IPS-18c (cell line): ENCODE measurements around the gene MRPL52.
A peak's percentile ranks its signal among the peaks of the same experiment; 100 is the strongest.
"Not testable (repeated sequence)": the region's sequence is repeated elsewhere in the genome, so short reads cannot be mapped to it uniquely, and the experiment has no call there.

Experiments used
- H3K4me3 ChIP-seq: 2 replicates; pipeline ENCODE4 v1.7.0; 2013; ENCODE audit warnings: low read depth, mild to moderate bottlenecking, low read length, moderate library complexity; ENCODE audit not compliant: insufficient read depth
- H3K9me3 ChIP-seq: one replicate; pipeline ENCODE4 v1.6.1; 2013; ENCODE audit warnings: mild to moderate bottlenecking, low read length, moderate library complexity; ENCODE audit not compliant: control insufficient read depth, insufficient read depth

Gene MRPL52

DNA sequence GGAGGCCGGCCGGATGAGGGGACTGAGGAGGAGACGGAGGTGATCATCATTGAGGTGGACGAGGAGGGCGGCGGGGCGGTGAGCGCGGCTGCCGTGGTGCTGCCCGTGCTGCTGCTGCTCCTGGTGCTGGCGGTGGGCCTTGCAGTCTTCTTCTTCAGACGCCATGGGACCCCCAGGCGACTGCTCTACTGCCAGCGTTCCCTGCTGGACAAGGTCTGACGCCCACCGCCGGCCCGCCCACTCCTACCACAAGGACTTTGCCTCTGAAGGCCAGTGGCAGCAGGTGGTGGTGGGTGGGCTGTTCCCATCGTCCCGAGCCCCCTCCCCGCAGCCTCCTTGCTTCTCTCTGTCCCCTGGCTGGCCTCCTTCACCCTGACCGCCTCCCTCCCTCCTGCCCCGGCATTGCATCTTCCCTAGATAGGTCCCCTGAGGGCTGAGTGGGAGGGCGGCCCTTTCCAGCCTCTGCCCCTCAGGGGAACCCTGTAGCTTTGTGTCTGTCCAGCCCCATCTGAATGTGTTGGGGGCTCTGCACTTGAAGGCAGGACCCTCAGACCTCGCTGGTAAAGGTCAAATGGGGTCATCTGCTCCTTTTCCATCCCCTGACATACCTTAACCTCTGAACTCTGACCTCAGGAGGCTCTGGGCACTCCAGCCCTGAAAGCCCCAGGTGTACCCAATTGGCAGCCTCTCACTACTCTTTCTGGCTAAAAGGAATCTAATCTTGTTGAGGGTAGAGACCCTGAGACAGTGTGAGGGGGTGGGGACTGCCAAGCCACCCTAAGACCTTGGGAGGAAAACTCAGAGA, 16.3 kb downstream of the MRPL52 start:
- no peak overlapping the region for H3K4me3 ChIP-seq
- H3K9me3 ChIP-seq: no peaks in the 10 kb centered on the region

DNA sequence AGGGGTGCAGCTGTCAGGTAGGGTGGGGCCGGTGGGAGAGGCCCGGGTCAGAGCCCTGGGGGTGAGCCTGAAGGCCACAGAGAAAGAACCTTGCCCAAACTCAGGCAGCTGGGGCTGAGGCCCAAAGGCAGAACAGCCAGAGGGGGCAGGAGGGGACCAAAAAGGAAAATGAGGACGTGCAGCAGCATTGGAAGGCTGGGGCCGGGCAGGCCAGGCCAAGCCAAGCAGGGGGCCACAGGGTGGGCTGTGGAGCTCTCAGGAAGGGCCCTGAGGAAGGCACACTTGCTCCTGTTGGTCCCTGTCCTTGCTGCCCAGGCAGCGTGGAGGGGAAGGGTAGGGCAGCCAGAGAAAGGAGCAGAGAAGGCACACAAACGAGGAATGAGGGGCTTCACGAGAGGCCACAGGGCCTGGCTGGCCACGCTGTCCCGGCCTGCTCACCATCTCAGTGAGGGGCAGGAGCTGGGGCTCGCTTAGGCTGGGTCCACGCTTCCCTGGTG, 17.2 kb downstream of the MRPL52 start:
- no peak overlapping the region for H3K4me3 ChIP-seq
- no peaks in the 10 kb centered on the region for H3K9me3 ChIP-seq

DNA sequence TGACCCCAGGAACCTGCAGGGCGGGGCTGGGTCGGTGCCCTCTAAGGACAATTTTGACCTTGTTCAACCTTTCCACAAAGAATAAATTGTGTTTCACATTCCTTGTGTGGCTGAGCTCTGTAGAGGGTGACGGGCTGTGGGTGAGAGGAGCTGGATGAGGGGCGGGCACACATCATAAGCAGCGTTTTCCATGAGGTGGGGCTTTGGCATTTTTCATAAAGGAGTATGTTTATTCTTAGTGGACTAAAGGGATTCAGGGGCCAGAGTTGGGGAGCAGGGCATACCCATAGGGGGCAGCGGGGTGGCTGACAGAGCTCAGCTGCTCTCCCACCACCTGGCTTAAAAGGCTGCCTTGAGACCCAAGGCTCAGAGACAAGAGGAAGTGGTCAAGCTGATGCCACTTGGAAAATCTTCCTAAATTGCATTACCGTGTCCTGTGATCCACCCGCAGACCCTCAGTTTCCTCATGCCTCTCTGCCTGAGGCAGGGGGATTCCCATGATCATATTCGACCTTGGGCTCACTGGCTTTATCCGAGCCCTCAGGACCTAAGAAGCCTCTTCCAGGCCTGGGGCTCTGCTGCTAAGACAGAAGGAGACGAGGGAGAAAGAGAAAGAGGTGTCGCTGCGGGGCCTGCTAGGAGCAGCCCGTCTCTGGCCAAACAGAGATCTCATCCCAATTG, 18.1 kb downstream of the MRPL52 start:
- Histone ChIP-seq H3K9me3 (no peaks in the 10 kb centered on the region), H3K4me3 (no peak overlapping the region)

DNA sequence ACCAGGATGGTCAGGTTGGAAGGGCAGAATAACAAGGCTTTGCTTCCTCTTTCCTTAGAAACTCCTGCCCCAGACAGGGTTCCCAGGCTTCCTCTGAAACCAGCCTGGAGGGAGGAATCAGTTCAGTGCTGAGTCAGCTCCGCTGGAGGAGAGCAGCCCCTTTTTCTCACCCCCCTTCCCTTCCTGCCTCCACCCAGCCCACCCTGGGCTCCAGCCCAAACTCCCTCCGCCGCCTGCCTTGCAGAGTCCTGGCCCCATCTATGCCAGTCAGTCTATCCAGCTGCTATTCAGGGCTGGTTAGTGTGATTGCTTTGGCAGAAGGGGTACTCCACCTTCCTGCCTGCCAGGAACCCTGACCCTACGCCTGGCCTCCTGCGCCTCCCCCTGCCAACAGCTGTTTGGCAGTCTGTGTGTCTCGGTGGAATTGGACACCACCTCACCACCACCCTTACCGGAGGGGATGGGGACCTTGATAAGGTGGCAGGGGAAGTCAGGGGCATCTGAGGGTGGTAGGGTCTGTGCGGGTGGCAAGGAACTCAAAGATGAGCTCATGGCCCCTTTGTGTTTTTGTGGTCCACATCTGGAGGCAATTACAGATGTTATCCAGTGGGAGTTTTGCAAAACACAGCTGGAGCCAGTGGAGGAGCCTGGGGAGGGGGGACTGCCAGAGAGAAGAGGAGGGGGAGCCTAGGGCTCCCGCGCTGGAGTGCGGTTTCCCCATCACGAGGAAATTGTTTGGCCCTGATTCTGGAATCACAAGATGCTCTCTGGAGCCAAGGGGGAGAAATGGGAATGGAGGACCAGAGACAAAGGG, 18.9 kb downstream of the MRPL52 start:
- Histone ChIP-seq H3K9me3 (no peaks in the 10 kb centered on the region), H3K4me3 (no peak overlapping the region)

DNA sequence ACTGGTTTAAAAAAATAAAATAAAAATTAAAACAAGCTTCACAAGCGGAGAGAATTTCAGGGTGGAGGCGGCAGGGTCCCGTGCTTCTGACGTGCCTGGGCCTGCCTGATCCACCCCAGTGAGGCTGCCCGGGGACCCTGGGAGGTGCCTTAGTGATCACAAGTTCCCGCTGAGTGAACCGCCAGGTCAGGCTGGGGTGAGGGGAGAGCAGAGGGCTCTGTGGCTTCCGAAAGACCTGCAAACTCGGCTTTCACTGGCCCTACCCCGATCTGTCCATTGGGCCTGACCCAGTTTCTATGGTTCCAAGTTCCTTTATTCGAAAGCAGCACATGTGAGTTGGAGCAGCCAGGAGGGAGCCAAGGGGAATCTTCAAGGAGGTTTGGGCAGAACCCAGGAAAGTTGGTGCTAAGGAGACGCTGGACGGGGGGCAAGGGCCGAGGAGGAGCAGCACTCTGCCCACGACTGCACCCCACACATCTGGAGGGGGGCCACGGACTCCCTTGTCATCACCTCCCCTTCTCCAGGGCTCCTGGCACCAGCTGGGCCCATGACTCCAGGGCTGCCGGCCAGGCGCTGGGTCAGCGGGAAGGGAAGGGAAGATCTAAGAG, 19.6 kb downstream of the MRPL52 start:
- no peak overlapping the region for H3K4me3 ChIP-seq
- no peaks in the 10 kb centered on the region for H3K9me3 ChIP-seq

DNA sequence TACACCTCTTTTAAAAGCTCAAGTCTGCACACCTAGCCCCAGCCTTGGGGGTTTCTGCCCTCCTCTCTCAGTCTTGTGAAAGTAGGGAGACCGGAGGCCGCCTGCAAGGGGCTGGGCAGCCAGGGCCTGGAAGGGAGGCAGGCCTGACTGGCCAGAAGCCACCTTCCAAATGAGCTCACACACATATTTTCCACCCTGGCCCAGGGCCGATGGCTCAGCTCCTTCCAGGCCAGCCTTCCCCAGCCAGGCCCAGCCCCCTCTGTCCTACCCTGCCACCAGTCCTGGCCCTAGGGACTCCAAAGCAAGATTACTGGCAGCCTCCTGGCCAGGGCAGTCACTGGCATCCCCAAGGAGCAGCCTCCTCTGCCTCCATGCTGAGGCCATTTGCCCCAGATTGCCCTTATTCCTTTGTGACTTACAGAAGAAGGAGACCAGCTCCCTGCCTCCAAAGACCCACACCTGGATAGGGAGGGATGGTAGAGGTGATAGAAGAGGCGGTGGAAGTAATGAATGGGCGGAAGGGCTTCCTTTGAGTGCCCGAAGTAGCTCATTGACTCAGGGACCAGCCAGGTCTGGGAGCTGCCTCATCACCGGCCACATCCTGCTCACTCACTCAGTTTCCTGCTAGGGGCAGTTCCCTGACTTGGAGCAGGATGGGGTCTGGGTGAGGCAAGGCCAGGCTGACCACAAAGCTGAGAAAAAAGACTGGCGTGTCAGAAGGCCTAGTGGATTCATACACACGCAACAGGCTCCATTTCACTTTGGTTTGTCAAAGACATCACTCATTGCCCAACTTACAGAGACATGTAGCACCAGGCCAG, 21.5 kb downstream of the MRPL52 start:
- Histone ChIP-seq H3K4me3 (no peak overlapping the region), H3K9me3 (no peaks in the 10 kb centered on the region)

DNA sequence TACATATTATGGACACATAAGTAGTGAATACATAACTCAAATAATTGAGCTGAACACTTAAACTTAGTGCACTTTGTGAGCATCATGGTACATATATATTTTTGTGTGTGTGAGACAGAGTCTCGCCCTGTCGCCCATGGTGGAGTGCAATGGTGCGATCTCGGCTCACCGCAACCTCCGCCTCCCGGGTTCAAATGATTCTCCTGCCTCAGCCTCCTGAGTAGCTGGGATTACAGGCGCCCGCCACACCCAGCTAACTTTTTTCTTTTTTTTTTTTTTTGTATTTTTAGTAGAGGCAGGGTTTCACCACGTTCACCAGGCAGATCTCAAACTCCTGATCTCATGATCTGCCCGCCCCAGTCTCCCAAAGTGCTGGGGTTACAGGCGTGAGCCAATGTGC, 22.5 kb downstream of the MRPL52 start:
- not testable (repeated sequence) for H3K9me3 ChIP-seq, H3K4me3 ChIP-seq

DNA sequence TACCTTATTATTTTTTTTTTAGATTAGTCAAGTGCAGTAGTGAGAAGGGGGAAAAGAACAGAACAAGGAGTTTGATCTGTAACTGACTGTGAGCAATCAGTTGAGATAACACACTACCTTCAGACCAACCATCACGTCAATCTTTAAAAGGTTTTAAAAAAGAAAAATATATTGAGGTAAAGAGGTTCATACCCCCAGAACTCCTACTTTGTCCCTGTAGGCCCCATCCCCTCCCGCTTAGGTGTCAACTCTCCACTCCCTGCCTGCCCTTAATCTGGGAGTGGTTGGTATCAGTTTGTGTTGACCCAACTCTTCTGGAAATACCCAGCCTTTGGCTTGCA, 22.9 kb downstream of the MRPL52 start:
- no peaks in the 10 kb centered on the region for H3K9me3 ChIP-seq
- H3K4me3 ChIP-seq: no peak overlapping the region

DNA sequence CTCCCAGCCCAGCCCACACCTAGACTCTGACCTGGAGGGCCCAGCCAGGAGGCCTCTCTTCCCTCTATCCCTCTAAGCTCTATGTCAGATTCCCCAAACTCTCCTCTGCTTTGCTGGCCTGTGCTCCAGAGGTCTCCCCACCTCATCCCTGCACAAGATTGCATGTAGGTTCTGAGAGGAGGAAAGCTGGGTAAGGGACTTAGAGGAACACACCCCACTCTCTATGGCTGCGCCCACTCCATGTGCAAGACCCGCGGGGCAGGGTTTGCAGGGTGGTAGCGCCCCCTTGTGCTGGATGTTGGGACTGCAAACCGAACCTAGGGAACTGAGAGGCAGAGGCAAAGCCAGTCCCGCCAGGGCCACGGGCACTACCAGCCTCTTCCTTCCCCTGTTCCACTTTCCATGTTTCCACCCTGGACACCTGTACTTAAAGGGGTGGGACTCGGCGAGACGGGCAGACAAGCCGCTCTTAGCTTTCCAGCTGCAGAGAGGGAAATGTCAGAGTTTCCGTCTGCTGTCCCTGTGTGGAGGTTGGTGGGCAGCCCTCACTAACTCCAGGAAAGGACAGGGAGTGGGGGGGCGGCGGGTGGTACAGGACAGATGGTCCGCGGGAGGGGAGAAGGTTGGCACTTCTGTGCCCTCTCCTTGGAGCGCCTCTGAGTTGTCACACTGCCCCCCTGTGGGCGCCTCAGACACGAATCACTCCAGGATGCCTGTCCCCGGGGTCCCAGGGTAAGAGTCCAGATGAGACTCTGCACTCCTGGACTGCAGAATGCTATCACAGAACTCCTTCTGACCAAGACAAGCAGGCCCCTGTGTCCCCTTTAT, 23.5 kb downstream of the MRPL52 start:
- Histone ChIP-seq H3K4me3 (peak overlapping the region; percentile 54), H3K9me3 (no peaks in the 10 kb centered on the region)

DNA sequence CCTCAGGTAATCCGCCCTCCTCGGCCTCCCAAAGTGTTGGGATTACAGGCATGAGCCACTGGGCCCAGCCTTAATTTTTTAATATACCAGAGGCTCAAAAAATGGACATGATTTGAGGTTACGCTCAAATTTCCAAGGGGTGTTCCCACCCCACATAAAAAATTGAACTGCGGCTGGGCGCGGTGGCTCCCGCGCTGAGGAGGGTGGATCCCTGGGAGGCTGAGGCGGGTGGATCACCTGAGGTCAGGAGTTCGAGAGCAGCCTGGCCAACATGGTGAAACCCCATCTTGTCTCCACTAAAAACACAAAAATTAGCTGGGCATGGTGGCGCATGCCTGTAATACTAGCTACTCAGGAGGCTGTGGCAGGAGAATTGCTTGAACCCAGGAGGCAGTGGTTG, 24.6 kb downstream of the MRPL52 start:
- H3K4me3 ChIP-seq, H3K9me3 ChIP-seq: not testable (repeated sequence)

DNA sequence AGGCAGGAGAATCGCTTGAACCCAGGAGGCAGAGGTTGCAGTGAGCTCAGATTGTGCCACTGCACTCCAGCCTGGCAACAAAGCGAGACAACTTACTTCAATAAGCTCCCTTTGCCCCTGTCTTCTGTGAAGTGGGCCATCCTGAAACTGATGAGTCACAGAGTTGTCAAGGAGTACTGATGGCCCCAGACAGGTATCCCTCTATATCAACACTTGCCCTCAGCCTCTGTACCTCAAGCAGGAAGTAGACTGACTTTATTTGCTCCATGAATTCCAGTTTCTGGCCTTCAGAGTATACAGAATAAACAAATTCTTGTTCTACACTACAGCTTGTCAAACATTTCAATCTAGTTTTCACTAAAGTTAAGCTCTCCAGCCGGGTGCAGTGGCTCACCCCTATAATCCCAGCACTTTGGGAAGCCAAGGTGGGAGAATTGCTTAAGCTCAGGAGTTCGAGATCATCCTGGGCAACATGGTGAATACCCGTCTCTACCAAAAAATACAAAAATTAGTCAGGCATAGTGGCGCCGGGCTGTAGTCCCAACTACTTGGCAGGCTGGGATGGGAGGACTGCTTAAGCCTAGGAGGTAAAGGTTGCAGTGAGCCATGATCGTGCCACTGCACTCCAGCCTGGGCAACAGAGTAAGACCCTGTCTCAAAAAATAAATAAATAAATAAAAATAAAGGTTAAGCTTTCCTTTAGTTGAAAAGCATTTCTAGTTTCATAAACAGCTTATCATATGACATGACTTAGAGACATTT, 25.5 kb downstream of the MRPL52 start:
- Histone ChIP-seq H3K4me3 (no peak overlapping the region), H3K9me3 (no peaks in the 10 kb centered on the region)

DNA sequence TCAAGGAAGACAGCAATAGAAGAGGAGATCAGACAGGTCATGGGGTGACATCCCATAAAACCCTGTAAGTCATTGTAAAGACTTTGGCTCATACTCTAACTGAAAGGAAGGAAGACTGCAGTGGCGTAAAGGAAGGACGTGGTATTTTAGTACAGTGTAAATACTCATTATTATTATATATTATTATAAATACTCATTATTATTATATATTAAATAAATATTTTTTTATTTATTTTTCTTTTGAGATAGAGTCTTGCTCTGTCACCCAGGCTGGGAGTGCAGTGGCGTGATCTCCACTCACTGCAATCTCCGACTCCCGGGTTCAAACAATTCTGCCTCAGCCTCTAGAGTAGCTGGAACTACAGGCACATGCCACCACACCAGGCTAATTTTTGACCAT, 26.7 kb downstream of the MRPL52 start:
- H3K9me3 ChIP-seq: no peaks in the 10 kb centered on the region
- no peak overlapping the region; the same call in 1 of the 2 replicates for H3K4me3 ChIP-seq

DNA sequence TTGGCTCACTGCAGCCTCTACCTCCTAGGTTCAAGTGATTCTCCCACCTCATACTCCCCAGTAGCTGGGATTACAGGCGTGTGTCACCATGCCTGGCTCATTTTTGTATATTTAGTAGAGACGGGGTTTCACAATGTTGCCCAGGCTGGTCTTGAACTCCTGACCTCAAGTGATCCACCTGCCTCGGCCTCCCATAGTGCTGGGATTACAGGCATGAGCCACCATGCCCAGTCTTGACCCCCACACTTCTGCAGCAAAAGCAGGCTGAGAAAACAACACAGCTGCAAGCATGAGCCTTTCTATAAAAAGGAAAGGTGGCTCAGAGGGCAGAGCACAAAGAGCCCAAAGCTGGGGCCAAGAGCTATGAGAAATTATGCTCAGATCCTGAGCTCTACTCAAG, 30.7 kb downstream of the MRPL52 start:
- not testable (repeated sequence) for H3K9me3 ChIP-seq, H3K4me3 ChIP-seq

DNA sequence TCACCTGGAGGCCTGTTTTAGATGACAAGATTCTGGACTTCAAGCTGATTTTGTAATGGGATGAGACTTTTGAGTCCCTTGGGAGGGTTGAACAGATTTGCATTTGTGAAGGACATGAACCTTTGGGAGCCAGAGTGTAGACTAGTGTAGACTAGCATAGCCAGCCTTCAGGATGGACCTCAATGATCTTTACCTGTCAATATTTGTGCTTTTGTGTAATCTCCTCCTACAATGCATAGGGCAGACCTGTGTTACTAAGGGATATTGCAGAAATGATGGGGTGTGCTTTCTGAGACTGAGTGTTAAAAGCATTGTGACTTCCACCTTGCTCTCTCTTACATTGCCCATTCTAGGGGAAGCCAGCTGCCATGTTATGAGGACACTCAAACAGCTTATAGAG, 32.0 kb downstream of the MRPL52 start:
- Histone ChIP-seq H3K4me3 (no peak overlapping the region), H3K9me3 (peaks cover 2% of the 10 kb centered on the region)

DNA sequence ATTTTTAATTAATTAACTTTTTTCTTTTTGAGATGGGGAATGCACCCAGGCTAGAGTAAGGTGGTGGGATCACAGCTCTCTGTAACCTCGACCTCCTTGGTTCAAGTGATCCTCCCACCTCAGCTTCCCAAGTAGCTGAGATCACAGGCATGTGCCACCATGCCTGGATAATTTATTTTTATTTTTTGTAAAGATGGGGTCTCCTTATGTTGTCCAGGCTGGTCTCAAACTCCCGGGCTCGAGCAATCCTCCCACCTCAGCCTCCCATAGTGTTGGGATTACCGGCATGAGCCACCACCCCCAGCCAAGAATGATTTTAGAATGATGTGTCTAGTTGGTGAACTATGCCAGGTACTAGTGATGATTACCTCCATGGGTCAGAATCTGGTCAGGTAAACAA, 35.3 kb downstream of the MRPL52 start:
- H3K4me3 ChIP-seq: no peak overlapping the region
- peaks cover 2% of the 10 kb centered on the region for H3K9me3 ChIP-seq
